ENCODE measurements around the gene ZBTB40. TPM values are rescaled to one million over a fixed set of nuclear protein-coding genes. Genes with fewer than 3 reads are reported as not detected.

ZBTB40 gene
- total and polyA plus RNA-seq, 9 of the 15 experiments (the other 6 are each of a cell fraction or from before 2014, with no cell fraction given), result 2.6 to 26.0 (median 18.8) TPM

GRCh38 chr1:22462928-22463327 lies 11.3 kb downstream of the ZBTB40 start:
- Histone ChIP-seq H4K20me1 (replicated peaks; ENCODE audit: control insufficient read depth, insufficient read depth, low read length) (peaks cover 5% of the 10 kb centered on the region; the same call in 1 of the 2 replicates), H3K27me3 (ENCODE audit: control insufficient read depth in 2 of 2, insufficient read depth in 2 of 2, low read length in 2 of 2) (no peaks in the 10 kb centered on the region), H3K9me3 (replicated peaks; ENCODE audit: control insufficient read depth, insufficient read depth, low read depth, low read length) (peaks cover 3% of the 10 kb centered on the region; the same call in 1 of the 2 replicates), H3K9me1 (ENCODE audit: control insufficient read depth, insufficient read depth, low read length) (no peaks in the 10 kb centered on the region), H3K4me1 (replicated peaks in 1 of 2; ENCODE audit: control insufficient read depth in 2 of 2, insufficient read depth in 2 of 2, low read length in 2 of 2) (peaks cover 8 to 9% of the 10 kb centered on the region in 2 experiments; a peak in 4 of 5 replicates), H2AFZ (ENCODE audit: low read depth, low read length) (no peak overlapping the region), H3K4me2 (ENCODE audit: insufficient read depth, low read length) (no peak overlapping the region), H3K36me3 (ENCODE audit: control insufficient read depth, insufficient read depth, low read length) (0 out of 3 replicates have a peak, but pooled peaks cover 2% of the 10 kb centered on the region), H3K4me3 (no peak overlapping the region), H3K9ac (ENCODE audit: insufficient read depth in 1 of 2, low read depth in 2 of 2, low read length in 2 of 2) (no peak overlapping the region), H3K27ac (ENCODE audit: extremely low read depth, low read depth, low read length) (no peak overlapping the region), H3K79me2 (ENCODE audit: control insufficient read depth, insufficient read depth, low read length) (peaks cover 82% of the 10 kb centered on the region)
- FAIRE-seq, result no peak
- BruUV-seq (replicated peaks), result no TSS peak
- no peak for ATAC-seq
- 79% methylated on average over 4 of the region's 4 CpGs for WGBS (ENCODE audit: insufficient coverage, low coverage, missing lambda C conversion rate)
- POLR2A ChIA-PET, result interaction anchor here (0.6 to 2.5 kb wide), 2 partner anchors 10 to 622 kb away, joined by 3 to 11 read pairs; no protein-coding TSS in a partner anchor
- intact Hi-C loops (cut with micrococcal nuclease), result no loop called here
- in situ Hi-C loops (cut with MboI), result no loop called here
- CTCF ChIA-PET (ENCODE audit: low intra/inter-chr PET ratio), result no interaction called here
- DNase-seq (ENCODE audit: extremely low read depth in 1 of 4, low spot score in 3 of 4), result no peak
- TF ChIP-seq BCOR (IDR thresholded peaks at IDR 0.05), result peak; percentile 73
- TF ChIP-seq ZC3H4 (CRISPR knock-in tag; IDR thresholded peaks at IDR 0.05; ENCODE audit: borderline replicate concordance), result no peak
- no peak for TF ChIP-seq DEAF1 (CRISPR knock-in tag; IDR thresholded peaks at IDR 0.05)
- peak in 1 of 2 experiments; percentile 44; a peak in 2 of 4 replicates for TF ChIP-seq KDM1A (IDR thresholded peaks at IDR 0.05)
- TF ChIP-seq CTBP1 (IDR thresholded peaks at IDR 0.05; ENCODE audit: borderline replicate concordance), result no peak
- TF ChIP-seq CREB5 (CRISPR knock-in tag; IDR thresholded peaks at IDR 0.05), result no peak
- TF ChIP-seq SIN3A (IDR thresholded peaks at IDR 0.05; ENCODE audit: borderline replicate concordance in 2 of 2, control insufficient read depth in 1 of 2, low read depth in 2 of 2, low read length in 2 of 2), result no peak
- TF ChIP-seq MAFK (IDR thresholded peaks at IDR 0.05; ENCODE audit: low read length), result no peak
- TF ChIP-seq TEAD4 (IDR thresholded peaks at IDR 0.05; ENCODE audit: low read length), result no peak
- TF ChIP-seq TEAD4 (CRISPR knock-in tag; IDR thresholded peaks at IDR 0.05; ENCODE audit: borderline replicate concordance), result no peak
- no peak for TF ChIP-seq ZNF41 (CRISPR knock-in tag; conservative IDR thresholded peaks at IDR 0.05)
- no peak for TF ChIP-seq ARID2 (IDR thresholded peaks at IDR 0.05)
- no peak for TF ChIP-seq TFE3 (CRISPR knock-in tag; IDR thresholded peaks at IDR 0.05)
- TF ChIP-seq POLR3A (IDR thresholded peaks at IDR 0.05; ENCODE audit: borderline replicate concordance, extremely low read depth, insufficient read depth, insufficient read length), result no peak
- TF ChIP-seq RNF2 (IDR thresholded peaks at IDR 0.05), result no peak
- no peak for TF ChIP-seq NUFIP1 (IDR thresholded peaks at IDR 0.05; ENCODE audit: partially characterized antibody)
- TF ChIP-seq HDAC2 (IDR thresholded peaks at IDR 0.05), result peak; percentile 57; the same call in 1 of the 2 replicates
- TF ChIP-seq MBD2 (IDR thresholded peaks at IDR 0.05; ENCODE audit: borderline replicate concordance, low read depth), result no peak
- TF ChIP-seq RBM25 (IDR thresholded peaks at IDR 0.05; ENCODE audit: low read depth, low read length, severe bottlenecking), result peak; percentile 89

All from K562 (cell line).